Astrocyte (in vitro differentiated cells and primary cell): ENCODE measurements around the gene SLAMF6. TPM values are rescaled to one million over a fixed set of nuclear protein-coding genes. Genes with fewer than 3 reads are reported as not detected.

Source experiments
- DNase-seq: peaks from one replicate; pipeline ENCODE4 v3.0.0-alpha.2; 2010; ENCODE audit warnings: low read depth
- FAIRE-seq: peaks from 2 replicates; lab custom pipeline; 2011; peaks lifted over from hg19 to GRCh38; lab: Jason Lieb, UNC
- H2AFZ ChIP-seq: 2 replicates; pipeline ENCODE4 v1.6.0; 2012; ENCODE audit warnings: low read depth, low read length, inconsistent platforms
- H3K27ac ChIP-seq: 2 replicates; pipeline ENCODE4 v1.5.1; 2011; ENCODE audit warnings: low read depth, low read length, inconsistent platforms
- H3K27me3 ChIP-seq: 2 replicates; pipeline ENCODE4 v1.6.0; 2011; ENCODE audit warnings: low read length, inconsistent platforms; ENCODE audit not compliant: insufficient read depth
- H3K36me3 ChIP-seq: 2 replicates; pipeline ENCODE4 v1.5.1; 2011; ENCODE audit warnings: low read length, inconsistent platforms; ENCODE audit not compliant: insufficient read depth
- H3K4me1 ChIP-seq: 2 replicates; pipeline ENCODE4 v1.5.1; 2011; ENCODE audit warnings: low read length, inconsistent platforms; ENCODE audit not compliant: insufficient read depth
- H3K4me2 ChIP-seq: 2 replicates; pipeline ENCODE4 v1.6.0; 2012; ENCODE audit warnings: low read length, inconsistent platforms
- H3K4me3 ChIP-seq: 2 replicates; pipeline ENCODE4 v1.5.1; 2011; ENCODE audit warnings: low read depth, mild to moderate bottlenecking, low read length, inconsistent platforms; ENCODE audit not compliant: insufficient read depth
- H3K79me2 ChIP-seq: 2 replicates; pipeline ENCODE4 v1.6.0; 2012; ENCODE audit warnings: mild to moderate bottlenecking, low read length, inconsistent platforms; ENCODE audit not compliant: insufficient read depth
- H3K9ac ChIP-seq: 2 replicates; pipeline ENCODE4 v1.6.0; 2012; ENCODE audit warnings: mild to moderate bottlenecking, low read length, inconsistent platforms
- H3K9me3 ChIP-seq: 2 replicates; pipeline ENCODE4 v1.5.1; 2012; ENCODE audit warnings: low read depth, mild to moderate bottlenecking, low read length, inconsistent platforms; ENCODE audit not compliant: insufficient read depth
- H4K20me1 ChIP-seq: 2 replicates; pipeline ENCODE4 v1.6.0; 2012; ENCODE audit warnings: low read length, inconsistent platforms; ENCODE audit not compliant: insufficient read depth
- H3K27ac Mint-ChIP-seq: one replicate; pipeline ENCODE4 v1.8.0; 2021; ENCODE audit warnings: mild to moderate bottlenecking, mixed read lengths; ENCODE audit not compliant: unreplicated experiment
- H3K27me3 Mint-ChIP-seq: one replicate; pipeline ENCODE4 v1.8.0; 2021; ENCODE audit warnings: low read depth, mixed read lengths; ENCODE audit not compliant: unreplicated experiment
- H3K36me3 Mint-ChIP-seq: one replicate; pipeline ENCODE4 v1.8.0; 2021; ENCODE audit warnings: low read depth, mixed read lengths; ENCODE audit not compliant: unreplicated experiment
- H3K4me1 Mint-ChIP-seq: one replicate; pipeline ENCODE4 v1.8.0; 2021; ENCODE audit warnings: low read depth, mixed read lengths; ENCODE audit not compliant: unreplicated experiment
- H3K4me3 Mint-ChIP-seq: one replicate; pipeline ENCODE4 v1.8.0; 2021; ENCODE audit warnings: mild to moderate bottlenecking, moderate library complexity, mixed read lengths; ENCODE audit not compliant: unreplicated experiment
- H3K9me3 Mint-ChIP-seq: one replicate; pipeline ENCODE4 v1.8.0; 2021; ENCODE audit warnings: mild to moderate bottlenecking, mixed read lengths; ENCODE audit not compliant: unreplicated experiment
- EZH2 ChIP-seq: IDR thresholded peaks from 2 replicates; pipeline ENCODE4 v1.6.1; 2012; ENCODE audit warnings: mild to moderate bottlenecking, low read length, inconsistent platforms; ENCODE audit not compliant: insufficient read depth
- total RNA-seq: library from RNA; stranded (reverse); gene quantifications from 2 replicates; pipeline ENCODE4 v1.2.1, GENCODE V29; 2021
- TF ChIP-seq, protein P1 (sequence below): IDR thresholded peaks from 2 replicates; pipeline ENCODE4 v1.5.1; 2011; ENCODE audit warnings: low read depth, mild to moderate bottlenecking, inconsistent platforms, low read length, moderate library complexity; ENCODE audit not compliant: insufficient read depth

Gene SLAMF6
- total RNA-seq, 1 donor from 2014 or later, result not detected

DNA sequence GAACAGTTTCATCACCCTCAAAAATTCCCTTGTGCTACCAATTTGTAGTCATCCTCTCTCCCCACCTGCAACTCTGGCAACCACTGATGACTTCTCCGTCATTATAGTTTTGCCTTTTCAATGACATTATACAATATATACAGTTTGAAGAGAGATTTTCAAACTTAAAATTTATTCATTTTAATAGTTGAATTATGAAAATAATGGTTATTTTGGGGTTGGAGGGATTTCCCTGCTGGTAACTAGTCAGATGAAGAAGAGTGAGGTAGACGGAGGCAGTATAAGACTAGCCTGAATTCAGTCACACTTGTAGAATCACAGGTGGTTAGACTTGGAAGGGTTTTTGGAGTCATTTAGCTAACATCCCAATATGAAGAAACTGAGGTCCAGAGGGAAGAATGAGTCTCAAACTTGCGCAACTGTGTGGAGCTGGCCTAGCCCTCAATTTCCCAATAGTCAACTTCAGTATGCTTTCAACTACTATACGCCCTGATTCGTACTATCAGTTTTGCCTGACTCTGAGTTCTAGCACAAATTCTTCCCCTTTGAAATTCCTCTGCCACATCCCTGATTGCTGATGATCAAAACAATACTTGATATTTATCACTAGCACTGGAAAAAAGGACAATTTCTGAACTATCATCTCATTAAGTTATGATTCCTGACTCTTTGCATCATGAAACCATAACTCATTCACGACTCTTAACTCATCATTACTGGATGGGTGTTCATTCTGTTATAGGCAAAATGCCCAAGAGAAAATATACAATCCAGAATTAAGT, 68.5 kb downstream of the SLAMF6 start:
- DNase-seq (no peak), FAIRE-seq (no peak)
- H3K4me1 ChIP-seq, result no peaks in the 10 kb centered on the region
- no peak overlapping the region for H3K27ac ChIP-seq
- H3K4me1 Mint-ChIP-seq, result no peaks in the 10 kb centered on the region
- TF ChIP-seq, protein P1, sequence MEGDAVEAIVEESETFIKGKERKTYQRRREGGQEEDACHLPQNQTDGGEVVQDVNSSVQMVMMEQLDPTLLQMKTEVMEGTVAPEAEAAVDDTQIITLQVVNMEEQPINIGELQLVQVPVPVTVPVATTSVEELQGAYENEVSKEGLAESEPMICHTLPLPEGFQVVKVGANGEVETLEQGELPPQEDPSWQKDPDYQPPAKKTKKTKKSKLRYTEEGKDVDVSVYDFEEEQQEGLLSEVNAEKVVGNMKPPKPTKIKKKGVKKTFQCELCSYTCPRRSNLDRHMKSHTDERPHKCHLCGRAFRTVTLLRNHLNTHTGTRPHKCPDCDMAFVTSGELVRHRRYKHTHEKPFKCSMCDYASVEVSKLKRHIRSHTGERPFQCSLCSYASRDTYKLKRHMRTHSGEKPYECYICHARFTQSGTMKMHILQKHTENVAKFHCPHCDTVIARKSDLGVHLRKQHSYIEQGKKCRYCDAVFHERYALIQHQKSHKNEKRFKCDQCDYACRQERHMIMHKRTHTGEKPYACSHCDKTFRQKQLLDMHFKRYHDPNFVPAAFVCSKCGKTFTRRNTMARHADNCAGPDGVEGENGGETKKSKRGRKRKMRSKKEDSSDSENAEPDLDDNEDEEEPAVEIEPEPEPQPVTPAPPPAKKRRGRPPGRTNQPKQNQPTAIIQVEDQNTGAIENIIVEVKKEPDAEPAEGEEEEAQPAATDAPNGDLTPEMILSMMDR, result no peak
- TF ChIP-seq EZH2, result no peak
- no peaks in the 10 kb centered on the region for H3K79me2 ChIP-seq
- no peak overlapping the region for H3K4me3 ChIP-seq
- H3K9ac ChIP-seq, result no peak overlapping the region
- H3K36me3 Mint-ChIP-seq, result peaks cover 4% of the 10 kb centered on the region
- H4K20me1 ChIP-seq, result no peaks in the 10 kb centered on the region
- H3K9me3 ChIP-seq, result no peaks in the 10 kb centered on the region
- H3K27me3 ChIP-seq, result no peaks in the 10 kb centered on the region
- no peaks in the 10 kb centered on the region for H3K36me3 ChIP-seq
- H3K27me3 Mint-ChIP-seq, result peaks cover 6% of the 10 kb centered on the region
- H2AFZ ChIP-seq, result no peak overlapping the region
- no peaks in the 10 kb centered on the region for H3K9me3 Mint-ChIP-seq
- no peak overlapping the region for H3K4me3 Mint-ChIP-seq
- no peak overlapping the region for H3K27ac Mint-ChIP-seq
- H3K4me2 ChIP-seq, result no peak overlapping the region

DNA sequence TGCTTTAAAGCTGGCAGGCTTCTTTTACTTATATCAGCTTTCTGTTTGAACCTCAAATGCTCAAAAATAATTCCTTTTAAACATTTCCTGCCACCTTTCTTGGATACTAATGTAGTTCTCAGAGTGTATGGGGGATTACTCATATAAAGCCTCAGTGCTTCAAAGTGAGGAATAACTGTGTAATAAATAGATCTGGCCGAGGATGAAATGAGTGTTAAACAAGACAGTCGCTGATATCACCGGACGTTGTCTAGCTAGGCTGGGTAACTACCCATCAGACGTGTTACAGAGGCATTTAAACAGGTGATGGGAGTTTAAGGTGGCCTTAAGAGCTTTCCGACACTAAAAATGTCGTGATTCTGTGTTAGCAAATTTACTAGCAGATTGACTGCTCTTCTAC, 69.6 kb downstream of the SLAMF6 start:
- peaks cover 4% of the 10 kb centered on the region for H3K36me3 Mint-ChIP-seq
- no peak for FAIRE-seq

More for the DNA sequence above, 69.6 kb downstream of the SLAMF6 start:
- Histone ChIP-seq H3K36me3 (no peaks in the 10 kb centered on the region), H3K4me3 (no peak overlapping the region), H2AFZ (no peak overlapping the region), H3K4me2 (no peak overlapping the region), H3K27ac (no peak overlapping the region), H3K9me3 (no peaks in the 10 kb centered on the region), H3K79me2 (no peaks in the 10 kb centered on the region), H3K27me3 (no peaks in the 10 kb centered on the region), H3K9ac (no peak overlapping the region), H3K4me1 (no peaks in the 10 kb centered on the region), H4K20me1 (no peaks in the 10 kb centered on the region)
- DNase-seq, result no peak
- no peaks in the 10 kb centered on the region for H3K4me1 Mint-ChIP-seq
- TF ChIP-seq EZH2, result no peak
- TF ChIP-seq, protein P1, result no peak
- peaks cover 6% of the 10 kb centered on the region for H3K27me3 Mint-ChIP-seq
- H3K4me3 Mint-ChIP-seq, result no peak overlapping the region
- no peaks in the 10 kb centered on the region for H3K9me3 Mint-ChIP-seq
- H3K27ac Mint-ChIP-seq, result no peak overlapping the region
